Loucy (cell line): ENCODE measurements around the gene SLC35F1.

Experiments used
- H2AFZ ChIP-seq: fragments of 200-600 bp; sonication (generic); 2 replicates; pipeline ENCODE4 v1.6.0; 2016; ENCODE audit warnings: antibody characterized with exemption, mild to moderate bottlenecking, low read length, moderate library complexity
- H3F3A ChIP-seq: fragments of 200-600 bp; 2 replicates; pipeline ENCODE4 v1.6.0; 2016; ENCODE audit warnings: antibody characterized with exemption, low read depth, mild to moderate bottlenecking
- H3K27me3 ChIP-seq: fragments of 200-600 bp; sonication (generic); 2 replicates; pipeline ENCODE4 v1.6.1; 2014; ENCODE audit warnings: low read length, mild to moderate bottlenecking; ENCODE audit not compliant: insufficient read depth, poor library complexity, severe bottlenecking
- H3K36me3 ChIP-seq: fragments of 200-600 bp; sonication (generic); 2 replicates; pipeline ENCODE4 v1.6.1; 2016; ENCODE audit warnings: low read length; ENCODE audit not compliant: insufficient read depth
- H3K4me1 ChIP-seq: fragments of 200-600 bp; sonication (generic); 2 replicates; pipeline ENCODE4 v1.5.1; 2014; ENCODE audit warnings: low read length, mild to moderate bottlenecking; ENCODE audit not compliant: insufficient read depth, poor library complexity, severe bottlenecking
- H3K4me2 ChIP-seq: fragments of 200-600 bp; sonication (generic); 2 replicates; pipeline ENCODE4 v1.6.0; 2014; ENCODE audit warnings: antibody characterized with exemption, low read length, low read depth, mild to moderate bottlenecking; ENCODE audit not compliant: poor library complexity, severe bottlenecking
- H3K4me3 ChIP-seq: fragments of 200-600 bp; sonication (generic); 2 replicates; pipeline ENCODE4 v1.5.1; 2014; ENCODE audit warnings: low read length, mild to moderate bottlenecking, mixed read lengths; ENCODE audit not compliant: poor library complexity, severe bottlenecking
- H3K79me2 ChIP-seq: fragments of 200-600 bp; sonication (generic); 2 replicates; pipeline ENCODE4 v1.6.1; 2014; ENCODE audit warnings: low read length; ENCODE audit not compliant: insufficient read depth
- H3K9ac ChIP-seq: fragments of 200-600 bp; sonication (generic); 2 replicates; pipeline ENCODE4 v1.6.0; 2014; ENCODE audit warnings: mild to moderate bottlenecking, low read depth, low read length, moderate library complexity; ENCODE audit not compliant: poor library complexity, severe bottlenecking
- H3K9me2 ChIP-seq: fragments of 200-600 bp; sonication (generic); replicated peaks from 2 replicates; pipeline ENCODE4 v1.6.1; 2016; ENCODE audit warnings: low read depth, low read length, mixed read lengths
- H3K9me3 ChIP-seq: fragments of 200-600 bp; sonication (generic); 2 replicates; pipeline ENCODE4 v1.6.1; 2014; ENCODE audit warnings: mild to moderate bottlenecking, antibody characterized with exemption, low read length, low read depth; ENCODE audit not compliant: insufficient read depth
- H4K20me1 ChIP-seq: fragments of 200-600 bp; sonication (generic); 2 replicates; pipeline ENCODE4 v1.6.0; 2014; ENCODE audit warnings: antibody characterized with exemption, low read length, mild to moderate bottlenecking; ENCODE audit not compliant: insufficient read depth, poor library complexity, severe bottlenecking
- CTCF ChIP-seq: fragments of 200-600 bp; sonication (generic); conservative IDR thresholded peaks from 2 replicates; pipeline ENCODE4 v1.5.1; 2014; ENCODE audit warnings: mild to moderate bottlenecking, antibody characterized with exemption, low read length
- EZH2phosphoT487 ChIP-seq: fragments of 200-600 bp; IDR thresholded peaks from 2 replicates; pipeline ENCODE4 v1.6.1; 2018; ENCODE audit warnings: antibody characterized with exemption, mild to moderate bottlenecking, moderate library complexity, borderline replicate concordance

Gene SLC35F1

GRCh38 chr6:118252474-118252873 lies 345.4 kb downstream of the SLC35F1 start:
- TF ChIP-seq EZH2phosphoT487 (no peak), CTCF (peak; percentile 54)
- peaks cover 37% of the 10 kb centered on the region for H3K4me1 ChIP-seq
- peak overlapping the region; percentile 8 for H3K9ac ChIP-seq
- peak overlapping the region; percentile 34 for H3K4me2 ChIP-seq
- peak overlapping the region; percentile 77 for H2AFZ ChIP-seq
- no peaks in the 10 kb centered on the region for H3K36me3 ChIP-seq
- H3K79me2 ChIP-seq: no peaks in the 10 kb centered on the region
- no peak overlapping the region for H3K4me3 ChIP-seq
- no peaks in the 10 kb centered on the region for H3K9me2 ChIP-seq
- H3K27me3 ChIP-seq: no peaks in the 10 kb centered on the region
- H3F3A ChIP-seq: no peaks in the 10 kb centered on the region
- no peaks in the 10 kb centered on the region; the same call in 1 of the 2 replicates for H3K9me3 ChIP-seq
- no peaks in the 10 kb centered on the region for H4K20me1 ChIP-seq

- Histone ChIP-seq H3K4me3 (no peak overlapping the region), H3K27me3 (no peaks in the 10 kb centered on the region), H4K20me1 (no peaks in the 10 kb centered on the region), H3K9me3 (no peaks in the 10 kb centered on the region), H3K36me3 (no peaks in the 10 kb centered on the region), H3K79me2 (no peaks in the 10 kb centered on the region), H3K9ac (no peak overlapping the region), H3K4me2 (no peak overlapping the region), H3F3A (no peaks in the 10 kb centered on the region), H3K4me1 (peaks cover 34% of the 10 kb centered on the region), H2AFZ (peak overlapping the region; percentile 77; the same call in 1 of the 2 replicates), H3K9me2 (no peaks in the 10 kb centered on the region)
- no peak for TF ChIP-seq EZH2phosphoT487
- no peak for TF ChIP-seq CTCF
These were observed 346.7 kb downstream of the SLC35F1 start for GRCh38 chr6:118253741-118254140.

- no peaks in the 10 kb centered on the region for H3K9me2 ChIP-seq
- H2AFZ ChIP-seq: no peak overlapping the region
- H3K9me3 ChIP-seq: no peaks in the 10 kb centered on the region
- no peak overlapping the region for H3K4me3 ChIP-seq
- no peaks in the 10 kb centered on the region for H3K36me3 ChIP-seq
- H3F3A ChIP-seq: no peaks in the 10 kb centered on the region
- TF ChIP-seq EZH2phosphoT487 (no peak), CTCF (no peak)
- no peak overlapping the region for H3K4me2 ChIP-seq
- H3K9ac ChIP-seq: no peak overlapping the region
- no peaks in the 10 kb centered on the region for H3K4me1 ChIP-seq
- H3K27me3 ChIP-seq: no peaks in the 10 kb centered on the region
- H4K20me1 ChIP-seq: no peaks in the 10 kb centered on the region
- no peaks in the 10 kb centered on the region for H3K79me2 ChIP-seq
These were observed 353.8 kb downstream of the SLC35F1 start for GRCh38 chr6:118260833-118261232.
